ENCODE data around the gene LRRC1.

Gene LRRC1

GRCh38 chr6:53877151-53877550, 82.3 kb downstream of the LRRC1 start:
- in situ Hi-C loops (cut with MboI; ENCODE audit: low sequenced_read_pairs), result no loop called here

GRCh38 chr6:53878808-53879207, 84.0 kb downstream of the LRRC1 start:
- in situ Hi-C loops (cut with MboI; ENCODE audit: low sequenced_read_pairs), result no loop called here

DNA sequence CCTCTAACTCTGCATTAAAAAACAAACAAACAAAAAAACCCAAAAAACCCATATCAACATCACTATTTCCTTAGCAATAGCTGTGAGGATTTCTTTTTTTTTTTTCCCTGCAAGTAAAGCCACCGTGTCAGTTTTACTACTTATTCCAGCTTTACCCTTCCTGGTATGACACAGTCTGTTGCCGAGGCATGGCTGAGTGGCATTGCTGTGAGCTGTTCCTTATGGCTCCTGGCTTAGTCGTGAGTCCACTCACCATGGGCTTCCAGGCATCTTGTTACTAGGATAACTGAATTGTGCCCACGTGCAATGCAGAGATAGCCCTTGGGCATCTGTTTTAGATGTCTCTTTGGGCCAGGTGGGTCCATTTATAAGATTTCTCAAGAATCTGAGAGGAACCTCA, 84.8 kb downstream of the LRRC1 start:
- in situ Hi-C loops (cut with MboI; ENCODE audit: low sequenced_read_pairs), result no loop called here

DNA sequence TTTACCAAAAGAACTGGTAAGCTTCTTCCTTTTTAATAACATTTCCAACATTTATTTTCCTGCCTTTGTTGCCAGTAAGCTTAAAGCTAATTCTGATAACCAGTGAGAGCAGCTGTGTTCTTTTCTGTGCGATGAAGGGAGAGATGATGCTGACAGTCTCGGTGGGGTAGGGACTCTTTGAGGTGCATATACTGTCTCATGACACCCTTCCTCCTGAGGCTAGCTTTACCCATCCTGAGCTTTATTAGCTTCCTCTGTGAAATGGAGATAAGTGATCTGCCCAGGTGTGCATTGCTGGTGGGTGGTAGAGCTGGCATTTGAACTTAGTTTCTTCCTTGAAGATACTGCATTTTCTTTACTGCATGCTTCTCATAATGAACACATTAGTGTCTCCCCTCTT, 92.5 kb downstream of the LRRC1 start:
- in situ Hi-C loops (cut with MboI; ENCODE audit: low sequenced_read_pairs), result no loop called here

DNA sequence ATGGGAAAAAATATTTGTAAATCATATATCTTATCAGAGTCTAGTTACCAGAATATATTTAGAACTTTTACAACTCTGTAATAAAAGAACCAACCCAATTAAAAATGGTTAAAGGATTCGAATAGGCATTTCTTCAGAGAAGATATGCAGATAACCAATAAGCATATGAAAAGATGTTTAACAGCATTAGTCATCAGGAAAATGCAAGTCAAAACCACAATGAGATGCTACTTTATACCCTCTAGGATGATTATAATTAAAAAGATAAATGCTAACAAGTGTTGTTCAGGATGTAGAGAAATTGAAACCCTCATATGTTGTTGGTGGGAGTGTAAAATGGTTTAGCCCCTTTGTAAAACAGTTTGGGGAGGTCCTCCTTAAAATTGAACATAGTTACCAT, 94.1 kb downstream of the LRRC1 start:
- in situ Hi-C loops (cut with MboI; ENCODE audit: low sequenced_read_pairs), result no loop called here

DNA sequence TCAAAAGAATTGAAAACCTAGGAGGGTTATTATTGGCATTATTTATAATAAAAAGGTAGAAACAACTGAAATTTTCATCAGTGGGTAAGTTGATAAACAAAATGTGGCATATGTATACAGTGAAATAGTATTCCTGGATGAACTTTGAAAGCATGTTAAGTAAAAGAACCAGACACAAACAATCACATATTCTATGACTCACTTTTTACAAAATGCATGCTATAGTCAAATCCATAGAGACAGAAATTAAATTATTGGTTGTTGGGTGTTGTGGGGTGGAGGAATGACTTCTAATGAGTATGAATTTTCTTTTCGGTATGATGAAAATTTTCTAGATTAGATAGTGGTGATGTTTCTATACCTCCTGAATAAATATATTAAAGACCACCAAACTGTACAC, 94.6 kb downstream of the LRRC1 start:
- in situ Hi-C loops (cut with MboI; ENCODE audit: low sequenced_read_pairs), result no loop called here

GRCh38 chr6:53892707-53893106, 97.9 kb downstream of the LRRC1 start:
- in situ Hi-C loops (cut with MboI; ENCODE audit: low sequenced_read_pairs), result no loop called here

DNA sequence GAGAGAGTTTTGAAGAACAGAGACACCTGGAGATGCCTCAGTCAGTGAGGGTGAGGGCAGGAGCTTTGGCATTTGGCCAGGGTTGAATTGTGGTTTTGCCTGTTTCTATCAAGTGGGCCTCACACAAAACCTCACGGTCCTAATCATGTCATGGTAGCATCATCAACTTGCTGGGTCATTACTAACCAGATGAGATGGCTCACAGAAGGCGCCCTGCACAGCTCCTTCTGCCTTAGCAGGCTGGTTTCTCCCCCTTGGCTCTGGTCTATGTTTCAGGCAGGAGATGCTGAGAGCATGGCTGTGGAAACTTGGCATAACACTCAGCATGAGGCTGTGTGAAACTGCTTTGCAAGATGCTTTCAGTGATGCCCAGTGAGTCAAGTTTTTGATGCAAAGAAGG, 99.3 kb downstream of the LRRC1 start:
- in situ Hi-C loops (cut with MboI; ENCODE audit: low sequenced_read_pairs), result no loop called here

GRCh38 chr6:53896196-53896595, 101.4 kb downstream of the LRRC1 start:
- in situ Hi-C loops (cut with MboI; ENCODE audit: low sequenced_read_pairs), result no loop called here

DNA sequence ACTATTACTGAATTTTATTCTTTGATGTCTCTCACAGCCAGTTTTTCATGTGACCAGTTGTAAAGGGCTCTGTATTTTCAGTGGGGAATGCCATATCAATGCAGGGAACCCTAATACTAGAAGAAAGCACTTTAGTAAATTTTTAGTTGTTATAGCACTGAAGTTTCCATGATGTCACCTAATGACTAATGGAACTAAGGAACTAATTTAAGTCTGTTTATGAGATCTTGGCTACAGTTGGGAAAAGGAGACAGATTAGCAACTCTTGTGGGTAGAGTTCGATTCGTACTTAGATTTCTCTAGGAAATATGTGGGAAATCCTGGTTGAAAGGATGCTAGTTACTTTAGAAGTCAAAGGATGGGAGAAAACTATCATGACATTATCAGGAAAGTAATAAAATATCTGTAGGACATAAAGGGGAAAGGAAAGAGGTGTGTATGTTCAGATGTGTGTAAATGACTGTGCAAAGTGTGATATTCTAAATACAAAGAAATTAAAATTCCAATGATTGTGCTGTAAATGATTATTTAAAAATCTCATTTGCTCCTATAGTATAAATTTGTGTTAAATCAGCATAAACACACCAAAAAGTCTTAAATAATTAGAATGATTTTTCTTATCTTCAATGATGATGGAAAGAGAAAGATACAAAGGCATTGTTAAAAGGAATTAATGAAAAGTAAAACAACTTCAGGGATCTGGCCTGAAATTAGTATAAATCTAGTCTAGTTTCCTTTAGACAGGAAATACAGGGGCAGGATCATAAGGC, 103.4 kb downstream of the LRRC1 start:
- in situ Hi-C loops (cut with MboI; ENCODE audit: low sequenced_read_pairs), result no loop called here

GRCh38 chr6:53899512-53899911, 104.7 kb downstream of the LRRC1 start:
- in situ Hi-C loops (cut with MboI; ENCODE audit: low sequenced_read_pairs), result no loop called here

- in situ Hi-C loops (cut with MboI; ENCODE audit: low sequenced_read_pairs), result no loop called here
Observed at GRCh38 chr6:53903357-53903756, 108.6 kb downstream of the LRRC1 start.

DNA sequence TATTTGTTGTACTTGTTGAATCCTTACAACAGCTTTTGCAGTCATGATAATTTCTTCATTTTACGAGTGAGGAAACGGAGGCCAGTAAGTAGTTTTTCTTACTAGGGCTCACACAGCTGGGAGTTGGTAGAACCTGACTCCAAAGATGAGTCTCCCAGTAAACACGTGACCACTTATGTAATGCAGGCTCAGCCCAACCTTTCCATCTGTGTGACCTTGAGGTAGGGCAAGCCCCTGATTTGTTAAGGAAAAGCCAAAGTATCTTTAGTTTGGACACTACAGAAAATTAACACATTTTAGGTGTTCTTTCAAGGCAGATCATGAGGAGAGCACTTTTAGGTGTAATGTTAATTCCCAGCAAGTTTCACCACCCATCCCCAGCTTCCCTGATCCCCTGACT, 111.3 kb downstream of the LRRC1 start:
- in situ Hi-C loops (cut with MboI; ENCODE audit: low sequenced_read_pairs), result no loop called here

DNA sequence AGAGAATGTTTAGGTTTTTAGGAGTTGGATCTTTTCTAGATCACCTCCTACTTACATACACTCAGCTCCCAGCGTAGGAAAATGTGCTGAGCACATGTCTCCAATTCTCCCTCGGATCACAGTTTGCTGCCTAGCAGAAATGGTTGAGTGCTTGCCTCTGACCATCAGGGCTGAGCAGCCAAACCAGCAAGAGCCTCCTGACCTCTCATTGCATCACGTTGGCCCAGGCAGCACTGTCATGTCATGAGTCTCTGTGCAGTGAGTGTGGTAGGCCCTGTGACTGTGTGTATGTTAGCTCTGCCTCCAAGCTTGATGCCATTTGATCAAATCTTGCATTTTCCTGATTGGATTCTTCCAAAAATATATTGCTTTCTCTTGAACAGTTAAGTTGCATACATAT, 112.0 kb downstream of the LRRC1 start:
- in situ Hi-C loops (cut with MboI; ENCODE audit: low sequenced_read_pairs), result no loop called here

GRCh38 chr6:53910834-53911233, 116.0 kb downstream of the LRRC1 start:
- in situ Hi-C loops (cut with MboI; ENCODE audit: low sequenced_read_pairs), result no loop called here

GRCh38 chr6:53912661-53913060, 117.9 kb downstream of the LRRC1 start:
- in situ Hi-C loops (cut with MboI; ENCODE audit: low sequenced_read_pairs), result no loop called here

GRCh38 chr6:53913286-53913685, 118.5 kb downstream of the LRRC1 start:
- in situ Hi-C loops (cut with MboI; ENCODE audit: low sequenced_read_pairs), result no loop called here

DNA sequence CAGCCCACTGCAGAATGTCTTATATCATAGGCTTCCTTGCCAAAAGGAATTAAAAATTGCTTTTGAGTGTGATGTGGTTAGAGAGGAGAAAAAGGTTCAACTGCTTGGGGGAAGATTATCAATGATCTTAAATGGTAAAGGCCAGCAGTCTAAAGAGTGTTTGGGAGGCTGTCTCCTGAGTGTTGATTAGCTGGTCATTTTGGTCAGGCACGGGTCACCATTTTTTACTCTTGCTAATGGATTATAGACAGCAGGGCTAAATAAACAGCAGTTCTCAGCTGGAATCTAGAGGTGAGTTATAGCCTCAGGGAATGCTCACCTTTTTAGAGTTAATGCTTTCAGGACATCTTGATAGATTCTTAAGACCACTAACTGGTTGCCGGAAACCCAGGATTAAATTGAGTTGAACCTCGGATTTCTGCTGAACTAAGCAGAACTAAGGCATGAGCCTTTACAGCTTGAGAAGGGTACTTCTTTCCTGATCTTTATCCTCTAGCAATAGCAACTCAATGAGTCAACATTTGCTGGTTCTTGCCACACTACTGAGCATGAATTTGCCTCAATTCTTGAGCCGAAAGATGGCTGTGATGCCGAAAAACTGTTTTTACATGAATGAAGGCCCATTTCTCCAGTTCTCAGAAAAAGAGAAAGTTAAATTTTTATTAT, 120.4 kb downstream of the LRRC1 start:
- in situ Hi-C loops (cut with MboI; ENCODE audit: low sequenced_read_pairs), result no loop called here

GRCh38 chr6:53916804-53917463, 122.1 kb downstream of the LRRC1 start:
- in situ Hi-C loops (cut with MboI; ENCODE audit: low sequenced_read_pairs), result no loop called here

GRCh38 chr6:53917464-53917842, 122.6 kb downstream of the LRRC1 start:
- in situ Hi-C loops (cut with MboI; ENCODE audit: low sequenced_read_pairs), result no loop called here

- in situ Hi-C loops (cut with MboI; ENCODE audit: low sequenced_read_pairs), result no loop called here
Observed at GRCh38 chr6:53918854-53919510, 124.2 kb downstream of the LRRC1 start.
